HL-60 (cell line): ENCODE results near the gene CCDC85C.

Experiments
- DNase-seq, 2 experiments: peaks; one replicate each; pipeline ENCODE4 v3.0.0-alpha.2; 2010 to 2020; ENCODE audit warnings: low read depth in 1 of 2, low spot score in 1 of 2
- H3K27ac ChIP-seq: fragments of 250-450 bp; sonication (Bioruptor Pico); replicated peaks from 2 replicates; pipeline ENCODE4 v1.5.1; 2020; ENCODE audit warnings: mild to moderate bottlenecking, moderate library complexity
- H3K27me3 ChIP-seq: fragments of 250-450 bp; sonication (Bioruptor Pico); 2 replicates; pipeline ENCODE4 v1.5.1; 2021; ENCODE audit warnings: mild to moderate bottlenecking, moderate library complexity; ENCODE audit not compliant: insufficient read depth, poor library complexity, severe bottlenecking
- H3K4me3 ChIP-seq: replicated peaks from 2 replicates; pipeline ENCODE4 v1.5.1; 2011; ENCODE audit warnings: mild to moderate bottlenecking, control low read depth, low read length; ENCODE audit not compliant: insufficient read depth
- CTCF ChIP-seq: IDR thresholded peaks from one replicate; pipeline ENCODE4 v1.5.1; 2011; ENCODE audit warnings: low read length, control low read depth, inconsistent platforms; ENCODE audit not compliant: insufficient read depth
- GABPA ChIP-seq: IDR thresholded peaks from 2 replicates; pipeline ENCODE4 v1.6.1; 2012; ENCODE audit warnings: low read depth
- POLR2AphosphoS5 ChIP-seq: IDR thresholded peaks from 2 replicates; pipeline ENCODE4 v1.6.1; 2012; ENCODE audit warnings: low read depth
- REST ChIP-seq: IDR thresholded peaks from 2 replicates; pipeline ENCODE4 v1.6.1; 2012; ENCODE audit warnings: low read depth; ENCODE audit not compliant: insufficient replicate concordance
- SPI1 ChIP-seq: IDR thresholded peaks from 2 replicates; pipeline ENCODE4 v1.6.1; 2012; ENCODE audit warnings: low read depth, mild to moderate bottlenecking, borderline replicate concordance

CCDC85C gene

GRCh38 chr14:99611646-99612045 is 7.6 kb upstream of the CCDC85C start:
- DNase-seq, result no peak
- TF ChIP-seq CTCF (no peak), SPI1 (no peak), REST (no peak), POLR2AphosphoS5 (no peak), GABPA (no peak)
- no peak overlapping the region for H3K4me3 ChIP-seq
- H3K27me3 ChIP-seq, result peaks cover under 1% of the 10 kb centered on the region
- no peak overlapping the region for H3K27ac ChIP-seq

GRCh38 chr14:99609245-99610170 is 5.5 kb upstream of the CCDC85C start:
- H3K4me3 ChIP-seq, result no peak overlapping the region
- peaks cover 21% of the 10 kb centered on the region for H3K27me3 ChIP-seq
- no peak overlapping the region for H3K27ac ChIP-seq
- DNase-seq, result no peak
- TF ChIP-seq REST (no peak), CTCF (no peak), SPI1 (no peak), POLR2AphosphoS5 (no peak), GABPA (no peak)

- no peak for TF ChIP-seq POLR2AphosphoS5
- TF ChIP-seq CTCF, result no peak
- no peak for TF ChIP-seq GABPA
- TF ChIP-seq SPI1, result no peak
- no peak for TF ChIP-seq REST
- Histone ChIP-seq H3K27ac (no peak overlapping the region), H3K4me3 (no peak overlapping the region), H3K27me3 (peaks cover 22% of the 10 kb centered on the region)
- no peak for DNase-seq
These were observed 4.6 kb upstream of the CCDC85C start for GRCh38 chr14:99608591-99608990.
